ENCODE measurements around the gene RHCE.
"Not testable (repeated sequence)": the region's sequence is repeated elsewhere in the genome, so short reads cannot be mapped to it uniquely, and the experiment has no call there.

Gene RHCE

GRCh38 chr1:25338986-25339385 is 81.6 kb downstream of the RHCE start:
- no peak for DNase-seq

- peak; percentile 90 for DNase-seq
Observed at GRCh38 chr1:25338188-25338981, 82.2 kb downstream of the RHCE start, which contains the start of gene TMEM50A. TMEM50A (plus strand) TSS chr1:25338334; CDS start chr1:25340487, 2,153 bp downstream.

GRCh38 chr1:25337483-25338187 is 83.0 kb downstream of the RHCE start:
- DNase-seq: peak; percentile 16

GRCh38 chr1:25336922-25337354 is 83.7 kb downstream of the RHCE start:
- peak; percentile 17 for DNase-seq

DNA sequence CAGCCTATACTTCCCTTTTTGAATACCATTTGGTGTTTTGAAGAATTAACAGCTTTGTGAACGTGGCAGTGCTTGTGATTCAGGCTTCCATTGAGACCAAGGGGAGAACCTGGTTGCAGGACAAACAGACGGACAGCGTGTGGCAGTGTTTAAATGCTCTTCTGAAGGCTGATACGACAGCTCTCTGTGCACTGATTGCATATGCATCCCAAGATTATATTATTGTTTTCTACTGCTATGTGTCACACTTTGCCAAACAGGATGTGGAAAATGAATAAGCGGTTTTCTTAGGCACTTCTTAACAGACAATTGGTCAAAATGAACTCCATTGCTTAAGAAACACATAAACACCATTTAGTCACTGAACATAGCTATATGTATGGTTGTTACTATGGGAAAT is 90.7 kb downstream of the RHCE start:
- DNase-seq: peak; percentile 34

GRCh38 chr1:25329336-25329735 is 91.3 kb downstream of the RHCE start:
- not testable (repeated sequence) for DNase-seq

DNA sequence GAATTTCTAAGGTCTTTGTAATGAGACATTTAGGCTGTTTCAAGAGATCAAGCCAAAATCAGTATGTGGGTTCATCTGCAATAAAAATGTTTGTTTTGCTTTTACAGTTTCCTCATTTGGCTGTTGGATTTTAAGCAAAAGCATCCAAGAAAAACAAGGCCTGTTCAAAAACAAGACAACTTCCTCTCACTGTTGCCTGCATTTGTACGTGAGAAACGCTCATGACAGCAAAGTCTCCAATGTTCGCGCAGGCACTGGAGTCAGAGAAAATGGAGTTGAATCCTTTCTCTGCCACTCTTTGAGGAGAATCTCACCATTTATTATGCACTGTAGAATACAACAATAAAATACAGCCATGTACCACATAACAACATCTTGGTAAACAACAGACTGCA is 91.8 kb downstream of the RHCE start:
- DNase-seq: not testable (repeated sequence)

GRCh38 chr1:25327864-25328790 is 92.5 kb downstream of the RHCE start:
- DNase-seq: not testable (repeated sequence)

DNA sequence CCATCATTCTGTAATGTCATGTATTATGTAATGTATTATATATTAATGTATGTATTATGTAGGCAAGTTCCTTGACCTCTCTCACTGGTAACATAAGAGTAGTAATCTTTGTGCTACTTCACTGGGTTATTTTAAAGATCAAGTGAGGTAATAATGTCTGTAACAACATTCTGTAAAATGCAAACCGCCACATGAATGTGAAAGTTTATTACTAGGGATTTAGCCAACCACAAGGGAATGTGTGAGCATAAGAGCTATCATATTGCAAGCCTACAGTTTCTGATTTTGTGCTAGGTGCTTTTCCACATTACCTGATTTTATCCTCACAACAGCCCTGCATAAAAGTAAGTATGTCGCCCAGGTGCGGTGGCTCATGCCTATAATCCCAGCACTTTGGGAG is 96.2 kb downstream of the RHCE start:
- not testable (repeated sequence) for DNase-seq

- not testable (repeated sequence) for DNase-seq
Observed at GRCh38 chr1:25322127-25322526, 98.5 kb downstream of the RHCE start.

DNA sequence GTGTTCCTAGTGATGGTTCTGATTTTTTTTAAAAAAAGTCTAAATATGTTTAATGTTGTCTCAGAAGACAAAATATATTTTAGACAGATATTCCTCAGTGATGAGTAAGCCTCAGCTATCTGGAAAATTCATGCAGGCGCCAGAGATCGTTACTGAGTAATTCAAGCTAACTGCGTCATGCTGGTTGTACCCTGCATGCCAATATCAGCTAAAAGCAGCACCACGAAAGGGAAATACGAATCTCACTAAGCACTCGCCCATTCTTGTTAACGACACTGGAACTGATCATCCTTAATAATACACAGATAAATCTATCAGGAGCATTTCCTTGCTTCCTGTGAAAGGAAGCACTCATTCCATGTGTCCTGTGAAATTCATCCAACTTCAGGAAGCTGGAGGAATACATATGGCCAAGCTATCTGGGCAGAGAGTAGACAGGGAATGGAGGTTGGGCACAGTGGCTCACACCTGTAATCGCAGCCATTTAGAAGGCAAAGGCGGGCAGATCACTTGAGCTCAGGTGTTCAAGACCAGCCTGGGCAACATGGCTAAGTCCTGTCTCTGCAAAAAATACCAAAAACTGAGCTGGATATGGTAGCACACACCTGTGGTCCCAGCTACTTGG is 100.2 kb downstream of the RHCE start:
- DNase-seq: not testable (repeated sequence)

DNA sequence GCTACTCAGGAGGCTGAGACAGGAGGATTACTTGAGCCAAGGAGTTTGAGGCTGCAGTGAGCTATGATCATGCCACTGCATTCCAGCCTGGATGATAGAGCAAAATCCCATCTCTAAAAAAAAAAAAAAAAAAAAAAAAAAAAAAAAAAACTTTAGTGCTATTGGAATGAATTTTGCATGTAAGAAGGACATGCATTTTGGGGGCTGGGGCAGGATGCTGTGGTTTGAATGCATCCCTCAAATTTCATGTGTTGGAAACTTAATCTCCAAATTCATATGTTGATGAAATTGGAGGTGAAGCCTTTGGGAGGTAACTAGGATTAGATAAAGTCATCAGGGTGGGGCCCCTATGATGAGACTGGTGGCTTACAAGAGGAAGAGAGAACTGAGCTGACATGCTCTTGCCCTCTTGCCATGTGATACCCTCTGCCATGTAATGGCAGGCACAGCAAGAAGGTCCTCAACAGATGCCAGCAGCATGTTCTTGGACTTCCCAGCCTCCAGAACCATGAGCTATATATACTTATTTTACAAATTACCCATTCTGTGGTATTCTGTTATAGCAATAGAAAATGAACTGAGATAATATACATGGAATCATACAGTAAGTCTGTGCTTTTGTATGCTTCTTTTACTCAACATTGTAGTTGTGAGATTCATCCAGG is 107.7 kb downstream of the RHCE start:
- not testable (repeated sequence) for DNase-seq

Measured in CD4-positive, alpha-beta T cell treated with Interferon gamma for 1 hour (primary cell).